ENCODE measurements around the gene DPM3. TPM values are rescaled to one million over a fixed set of nuclear protein-coding genes. Genes with fewer than 3 reads are reported as not detected.

Gene DPM3
- total RNA-seq, 1 experiment from 2014 or later = 73.5 TPM

GRCh38 chr1:155181371-155182051, 41.2 kb upstream of the DPM3 start:
- peaks cover 16% of the 10 kb centered on the region for H3K4me1 Mint-ChIP-seq
- no peak overlapping the region for H3K27ac Mint-ChIP-seq
- ATAC-seq (no peak), DNase-seq (ENCODE audit: low spot score) (no peak)
- H3K27me3 Mint-ChIP-seq (ENCODE audit: low read depth) = no peaks in the 10 kb centered on the region
- no peaks in the 10 kb centered on the region for H3K9me3 Mint-ChIP-seq
- ChIA-PET POLR2A (no interaction called here), CTCF (interaction anchor here (2.6 kb wide), 1 partner anchor 12 kb away, joined by 12 read pairs; no protein-coding TSS in a partner anchor)
- peaks cover 37% of the 10 kb centered on the region for H3K36me3 Mint-ChIP-seq
- no peak overlapping the region for H3K4me3 Mint-ChIP-seq
- TF ChIP-seq ZNF425 (CRISPR knock-in tag; conservative IDR thresholded peaks at IDR 0.05) (no peak), TCF7 (CRISPR knock-in tag; IDR thresholded peaks at IDR 0.05; ENCODE audit: low read depth) (no peak), ZNF532 (CRISPR knock-in tag; IDR thresholded peaks at IDR 0.05; ENCODE audit: borderline replicate concordance) (no peak), SMAD3 (CRISPR knock-in tag; IDR thresholded peaks at IDR 0.05; ENCODE audit: borderline replicate concordance) (no peak), FOXJ3 (CRISPR knock-in tag; IDR thresholded peaks at IDR 0.05; ENCODE audit: borderline replicate concordance) (no peak), KAT7 (CRISPR knock-in tag; IDR thresholded peaks at IDR 0.05; ENCODE audit: borderline replicate concordance) (no peak), GRHL2 (CRISPR knock-in tag; IDR thresholded peaks at IDR 0.05; ENCODE audit: insufficient replicate concordance, severe bottlenecking) (no peak), ATF6 (CRISPR knock-in tag; IDR thresholded peaks at IDR 0.05) (no peak), ZNF219 (CRISPR knock-in tag; IDR thresholded peaks at IDR 0.05; ENCODE audit: borderline replicate concordance) (no peak), ERG (CRISPR knock-in tag; IDR thresholded peaks at IDR 0.05) (no peak), STAT6 (CRISPR knock-in tag; conservative IDR thresholded peaks at IDR 0.05; ENCODE audit: low read depth) (no peak), MYBL2 (CRISPR knock-in tag; IDR thresholded peaks at IDR 0.05) (no peak), MXD4 (CRISPR knock-in tag; IDR thresholded peaks at IDR 0.05; ENCODE audit: borderline replicate concordance) (no peak)

Measured in WTC11 (cell line).